ENCODE measurements around the gene WDR54. TPM values are rescaled to one million over a fixed set of nuclear protein-coding genes. Genes with fewer than 3 reads are reported as not detected.

The WDR54 gene
- total and polyA plus RNA-seq, 4 donors = 15.4 to 42.3 (median 32.0) TPM

DNA sequence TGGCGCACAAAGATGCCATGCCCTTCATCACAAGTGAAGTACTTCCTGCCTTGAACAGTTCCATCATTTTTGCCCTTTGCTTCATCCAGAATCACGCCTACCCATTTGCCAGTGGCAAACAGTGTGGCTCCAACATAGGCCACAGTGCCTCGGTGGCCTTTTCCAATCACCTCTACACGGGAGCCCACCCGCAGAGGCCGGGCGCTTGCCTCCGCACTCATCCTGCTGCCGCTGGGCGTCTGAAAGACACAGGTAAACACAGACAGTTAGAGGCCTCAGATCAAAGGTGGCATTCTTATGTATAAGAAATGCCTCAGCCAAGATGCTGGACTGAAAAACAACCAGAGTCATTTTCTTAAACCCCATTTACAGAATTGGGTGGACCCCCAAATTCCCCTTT lies 43.5 kb upstream of the WDR54 start:
- TF ChIP-seq, protein P1, sequence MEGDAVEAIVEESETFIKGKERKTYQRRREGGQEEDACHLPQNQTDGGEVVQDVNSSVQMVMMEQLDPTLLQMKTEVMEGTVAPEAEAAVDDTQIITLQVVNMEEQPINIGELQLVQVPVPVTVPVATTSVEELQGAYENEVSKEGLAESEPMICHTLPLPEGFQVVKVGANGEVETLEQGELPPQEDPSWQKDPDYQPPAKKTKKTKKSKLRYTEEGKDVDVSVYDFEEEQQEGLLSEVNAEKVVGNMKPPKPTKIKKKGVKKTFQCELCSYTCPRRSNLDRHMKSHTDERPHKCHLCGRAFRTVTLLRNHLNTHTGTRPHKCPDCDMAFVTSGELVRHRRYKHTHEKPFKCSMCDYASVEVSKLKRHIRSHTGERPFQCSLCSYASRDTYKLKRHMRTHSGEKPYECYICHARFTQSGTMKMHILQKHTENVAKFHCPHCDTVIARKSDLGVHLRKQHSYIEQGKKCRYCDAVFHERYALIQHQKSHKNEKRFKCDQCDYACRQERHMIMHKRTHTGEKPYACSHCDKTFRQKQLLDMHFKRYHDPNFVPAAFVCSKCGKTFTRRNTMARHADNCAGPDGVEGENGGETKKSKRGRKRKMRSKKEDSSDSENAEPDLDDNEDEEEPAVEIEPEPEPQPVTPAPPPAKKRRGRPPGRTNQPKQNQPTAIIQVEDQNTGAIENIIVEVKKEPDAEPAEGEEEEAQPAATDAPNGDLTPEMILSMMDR (IDR thresholded peaks at IDR 0.05; ENCODE audit: control extremely low read depth, extremely low read depth) = no peak
- Histone ChIP-seq H3K4me3 (no peak overlapping the region), H3K27me3 (ENCODE audit: control insufficient read depth in 3 of 3, insufficient read depth in 3 of 3, low read length in 2 of 3) (no peaks in the 10 kb centered on the region), H3K27ac (ENCODE audit: low read depth in 1 of 2, low read length in 1 of 2) (no peak overlapping the region), H3K9ac (ENCODE audit: insufficient read depth in 1 of 2, low read length in 2 of 2) (no peak overlapping the region), H3K4me1 (ENCODE audit: control insufficient read depth in 5 of 5, insufficient read depth in 5 of 5, low read length in 5 of 5) (peaks cover 5 to 29% (median 13%) of the 10 kb centered on the region in 5 donors), H3K9me3 (ENCODE audit: control insufficient read depth in 4 of 4, insufficient read depth in 3 of 4, low read length in 3 of 4) (no peaks in the 10 kb centered on the region), H3K36me3 (ENCODE audit: control insufficient read depth in 4 of 4, insufficient read depth in 4 of 4, low read length in 4 of 4) (peaks cover 4 to 23% (median 21%) of the 10 kb centered on the region in 4 donors)
- no peak for ATAC-seq (ENCODE audit: insufficient read depth, low FRiP score)
- 95 to 97% methylated on average over 10 of the region's 10 CpGs for WGBS, 2 donors
- no peak for DNase-seq

DNA sequence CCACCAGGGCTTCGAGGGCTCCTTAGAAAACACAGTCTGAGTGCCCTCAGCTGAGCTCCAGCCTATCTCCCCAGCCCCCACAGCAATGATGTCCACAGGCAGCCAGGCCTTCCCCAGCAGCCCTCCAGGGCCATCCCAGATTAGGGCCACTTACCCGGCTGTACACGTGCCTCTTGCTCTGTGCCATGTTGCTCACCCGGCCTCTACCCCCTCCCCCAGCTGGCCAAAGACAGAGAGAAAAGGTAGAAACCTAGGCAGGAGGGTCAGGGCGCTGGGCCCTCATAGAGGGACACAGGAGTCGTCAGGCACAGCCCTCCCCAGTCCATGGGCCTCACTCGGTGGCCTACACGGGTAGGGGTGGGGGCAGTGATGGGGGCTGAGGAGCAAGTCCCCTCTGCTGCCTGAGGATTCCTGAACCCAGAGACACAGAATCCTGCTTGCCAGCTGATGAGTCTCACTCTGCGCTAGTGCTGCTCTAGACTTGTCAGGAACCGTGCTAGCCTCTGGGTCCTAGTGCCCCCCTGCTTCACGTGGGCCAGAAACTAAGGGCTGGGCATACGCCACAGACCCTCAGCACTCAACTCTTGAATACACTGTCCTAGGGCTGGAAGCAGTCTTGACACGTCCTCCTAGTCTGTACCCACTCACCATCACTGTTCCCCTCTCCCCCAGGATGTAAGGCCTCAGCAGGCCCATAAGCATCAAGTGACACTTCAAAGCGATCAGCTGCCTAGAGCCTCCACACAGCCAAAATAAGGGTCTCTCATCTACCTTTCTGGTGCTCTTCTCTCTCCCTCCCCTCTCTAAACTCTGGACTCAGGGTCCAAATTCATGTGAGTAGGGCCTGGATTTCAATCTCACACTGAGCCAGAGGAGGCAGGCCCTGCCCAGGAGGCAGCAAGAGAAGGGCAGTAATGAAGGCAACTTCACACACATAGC lies 41.4 kb upstream of the WDR54 start, which contains the start of gene DCTN1:
TSS of gene DCTN1 (minus strand) at position 461 of the 939 bp plus-strand sequence. CDS start at position 187, 274 bp downstream.
- Histone ChIP-seq H3K9ac (ENCODE audit: insufficient read depth in 1 of 2, low read length in 2 of 2) (peak within 1 kb of the TSS; percentile 34 to 42), H3K27me3 (ENCODE audit: control insufficient read depth in 3 of 3, insufficient read depth in 3 of 3, low read length in 2 of 3) (no peaks in the 10 kb centered on the region), H3K4me3 (peak within 1 kb of the TSS; percentile 33), H3K36me3 (ENCODE audit: control insufficient read depth in 4 of 4, insufficient read depth in 4 of 4, low read length in 4 of 4) (peaks cover 4 to 26% (median 21%) of the 10 kb centered on the region in 4 donors), H3K27ac (ENCODE audit: low read depth in 1 of 2, low read length in 1 of 2) (peak within 1 kb of the TSS; percentile 23 to 47), H3K4me1 (ENCODE audit: control insufficient read depth in 5 of 5, insufficient read depth in 5 of 5, low read length in 5 of 5) (peaks cover 9 to 22% (median 15%) of the 10 kb centered on the region in 5 donors), H3K9me3 (ENCODE audit: control insufficient read depth in 4 of 4, insufficient read depth in 3 of 4, low read length in 3 of 4) (no peaks in the 10 kb centered on the region)
- ATAC-seq (ENCODE audit: insufficient read depth, low FRiP score) = peak; percentile 68
- DNase-seq = peak; percentile 78 to 88 (median 80)
- 33 to 54% methylated on average over 14 of the region's 14 CpGs for WGBS, 2 donors
- TF ChIP-seq, protein P1 (IDR thresholded peaks at IDR 0.05; ENCODE audit: control extremely low read depth, extremely low read depth) = no peak

DNA sequence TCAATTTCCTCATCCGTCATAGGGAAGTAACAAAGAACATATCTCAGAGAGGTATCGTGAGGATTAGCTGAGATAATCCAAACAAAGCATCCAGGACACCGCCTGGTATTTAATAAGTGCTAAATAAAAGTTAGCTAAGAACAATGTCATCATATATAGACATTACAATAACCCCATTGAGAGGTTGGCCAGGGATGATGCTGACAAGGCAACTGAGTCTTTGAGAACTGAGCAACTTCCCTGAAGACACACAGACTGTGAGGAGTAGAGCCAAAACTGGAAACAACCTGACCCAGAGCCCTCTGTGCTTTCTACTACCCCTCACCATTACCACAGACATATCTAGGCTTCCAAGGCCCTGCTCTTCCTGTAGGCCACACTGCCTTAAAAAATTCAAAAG lies 39.8 kb upstream of the WDR54 start:
- Histone ChIP-seq H3K9ac (ENCODE audit: insufficient read depth in 1 of 2, low read length in 2 of 2) (no peak overlapping the region), H3K9me3 (ENCODE audit: control insufficient read depth in 4 of 4, insufficient read depth in 3 of 4, low read length in 3 of 4) (no peaks in the 10 kb centered on the region), H3K27me3 (ENCODE audit: control insufficient read depth in 3 of 3, insufficient read depth in 3 of 3, low read length in 2 of 3) (no peaks in the 10 kb centered on the region), H3K4me1 (ENCODE audit: control insufficient read depth in 5 of 5, insufficient read depth in 5 of 5, low read length in 5 of 5) (peaks cover 9 to 24% (median 15%) of the 10 kb centered on the region in 5 donors), H3K4me3 (no peak overlapping the region), H3K36me3 (ENCODE audit: control insufficient read depth in 4 of 4, insufficient read depth in 4 of 4, low read length in 4 of 4) (peaks cover 4 to 24% (median 10%) of the 10 kb centered on the region in 4 donors), H3K27ac (ENCODE audit: low read depth in 1 of 2, low read length in 1 of 2) (peak overlapping the region in 1 of 2 donors; percentile 8)
- TF ChIP-seq, protein P1 (IDR thresholded peaks at IDR 0.05; ENCODE audit: control extremely low read depth, extremely low read depth) = no peak
- DNase-seq = no peak
- ATAC-seq (ENCODE audit: insufficient read depth, low FRiP score) = no peak
- WGBS, 2 donors = 63 to 86% methylated on average over 3 of the region's 3 CpGs
